DMS114 treated with DMSO at 0.1 percent for 48 hours (cell line): ENCODE data around the gene MICAL2.

Experiments
- DNase-seq: peaks from one replicate; lab custom pipeline; 2025; ENCODE audit not compliant: unreplicated experiment; lab: John Stamatoyannopoulos, UW

MICAL2 gene

GRCh38 chr11:12166299-12167060 is 56.1 kb downstream of the MICAL2 start:
- no peak for DNase-seq

GRCh38 chr11:12167061-12168000 is 56.9 kb downstream of the MICAL2 start:
- no peak for DNase-seq

DNA sequence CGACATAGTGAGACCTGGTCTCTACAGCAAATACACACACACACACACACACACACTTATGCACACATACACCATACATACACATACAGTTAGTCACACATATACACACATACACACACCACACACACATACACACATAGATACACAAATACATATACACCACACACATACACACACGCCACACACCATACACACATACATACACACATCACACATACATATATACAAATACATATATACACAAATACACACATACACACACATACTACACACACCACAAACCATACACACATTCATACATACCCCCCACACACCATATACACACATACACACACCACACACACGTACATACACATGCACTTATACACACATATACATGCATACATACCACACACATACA is 57.7 kb downstream of the MICAL2 start:
- DNase-seq, result no peak

GRCh38 chr11:12169822-12170221 is 59.4 kb downstream of the MICAL2 start:
- no peak for DNase-seq

GRCh38 chr11:12170501-12170900 is 60.1 kb downstream of the MICAL2 start:
- DNase-seq, result no peak

GRCh38 chr11:12170984-12171383 is 60.6 kb downstream of the MICAL2 start:
- no peak for DNase-seq

- no peak for DNase-seq
Observed at GRCh38 chr11:12171921-12172320, 61.5 kb downstream of the MICAL2 start.

DNA sequence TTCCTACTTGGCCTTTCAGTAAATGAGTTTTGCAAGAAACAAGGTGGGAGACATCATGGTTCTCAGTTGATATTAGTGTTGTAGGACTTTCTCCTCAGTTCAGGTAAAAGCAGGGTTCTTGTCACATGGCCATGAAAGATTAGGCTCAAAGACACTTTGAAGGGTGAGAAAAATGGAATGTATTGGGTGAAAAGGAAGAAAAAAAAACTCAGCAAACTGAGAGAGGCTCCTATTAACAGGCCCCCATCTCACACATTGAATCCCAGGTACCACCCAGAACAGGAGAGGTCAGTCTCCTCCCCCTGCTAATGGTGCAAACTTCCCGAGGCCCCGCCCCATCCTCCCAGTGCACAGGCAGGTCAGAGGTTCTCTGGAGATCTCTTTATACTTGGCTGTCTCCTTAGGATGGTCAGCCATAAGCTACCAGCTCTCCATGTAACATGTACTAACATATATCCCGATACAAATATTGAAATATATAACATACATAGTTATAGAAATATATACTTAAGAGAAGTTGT is 62.2 kb downstream of the MICAL2 start:
- no peak for DNase-seq

GRCh38 chr11:12173111-12173510 is 62.7 kb downstream of the MICAL2 start:
- DNase-seq, result no peak

GRCh38 chr11:12174128-12174476 is 63.7 kb downstream of the MICAL2 start:
- DNase-seq, result no peak

- DNase-seq, result no peak
Observed at GRCh38 chr11:12174477-12175143, 64.2 kb downstream of the MICAL2 start.

DNA sequence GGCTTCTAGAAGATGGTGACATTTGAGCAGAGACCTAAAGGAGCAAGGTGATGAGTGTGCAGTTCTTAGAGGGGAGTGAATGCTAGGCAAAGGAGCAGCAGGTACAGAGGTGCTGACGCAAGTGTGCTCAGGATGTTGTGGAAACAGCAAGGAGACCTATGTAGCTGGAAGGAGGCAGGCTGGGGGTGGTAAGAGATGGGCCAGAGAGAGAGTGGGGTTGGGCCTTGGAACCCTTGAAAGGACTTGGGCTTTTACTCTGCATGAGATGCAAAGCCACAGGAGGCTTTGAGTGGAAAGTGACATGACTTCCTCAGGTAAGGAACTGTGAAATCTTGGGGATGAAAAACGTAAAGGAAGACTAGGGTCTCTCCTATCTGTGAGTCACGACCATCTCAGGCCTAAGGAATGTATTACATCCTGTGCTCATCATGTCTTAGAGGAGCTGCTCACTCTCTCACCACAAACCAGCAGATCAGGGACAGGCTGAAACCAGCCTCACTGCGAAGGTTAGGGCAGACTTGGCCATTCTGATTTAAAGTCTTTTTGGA is 65.4 kb downstream of the MICAL2 start:
- DNase-seq, result no peak

GRCh38 chr11:12176410-12176809 is 66.0 kb downstream of the MICAL2 start:
- DNase-seq, result no peak

- no peak for DNase-seq
Observed at GRCh38 chr11:12177739-12178338, 67.4 kb downstream of the MICAL2 start.

GRCh38 chr11:12179019-12179418 is 68.6 kb downstream of the MICAL2 start:
- DNase-seq, result no peak

DNA sequence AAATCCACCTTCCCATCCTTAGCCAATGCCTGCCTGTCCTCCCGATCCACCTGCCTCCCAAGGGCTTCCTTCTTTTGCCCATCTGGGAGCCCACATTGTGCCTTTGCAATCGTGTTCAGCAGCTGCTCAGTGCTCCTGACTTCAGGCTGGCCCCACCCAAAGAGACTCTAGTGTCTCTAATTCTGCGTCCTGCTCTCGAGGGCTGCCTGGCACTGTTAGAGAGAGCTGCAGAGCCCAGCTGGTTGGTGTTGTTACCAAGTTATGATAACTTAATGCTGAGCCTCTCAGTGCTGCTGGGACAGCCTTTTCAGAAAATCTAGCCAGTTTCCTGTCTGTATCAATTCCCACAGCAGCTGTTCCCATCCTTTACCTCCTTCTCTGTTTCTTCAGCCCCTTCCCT is 69.1 kb downstream of the MICAL2 start:
- DNase-seq, result no peak

GRCh38 chr11:12180257-12181205 is 70.1 kb downstream of the MICAL2 start:
- DNase-seq, result no peak

DNA sequence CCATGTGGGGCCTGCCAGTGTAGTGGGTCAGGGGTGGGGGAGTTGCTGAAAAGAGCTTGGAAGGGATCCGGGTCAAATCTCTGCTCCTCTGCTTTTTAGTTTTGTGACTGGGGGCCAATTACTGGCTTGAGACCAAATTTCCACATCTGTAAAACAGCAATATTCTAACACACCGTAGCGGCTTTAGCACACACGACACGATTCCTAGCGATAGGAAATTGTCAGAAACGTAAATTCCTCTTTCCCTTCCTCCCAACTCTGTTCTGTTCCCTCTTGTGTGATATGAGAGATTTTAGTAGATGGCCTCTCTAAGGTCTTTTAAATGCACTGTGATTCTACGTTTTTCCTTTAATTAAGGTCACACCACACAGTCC is 71.9 kb downstream of the MICAL2 start:
- no peak for DNase-seq

DNA sequence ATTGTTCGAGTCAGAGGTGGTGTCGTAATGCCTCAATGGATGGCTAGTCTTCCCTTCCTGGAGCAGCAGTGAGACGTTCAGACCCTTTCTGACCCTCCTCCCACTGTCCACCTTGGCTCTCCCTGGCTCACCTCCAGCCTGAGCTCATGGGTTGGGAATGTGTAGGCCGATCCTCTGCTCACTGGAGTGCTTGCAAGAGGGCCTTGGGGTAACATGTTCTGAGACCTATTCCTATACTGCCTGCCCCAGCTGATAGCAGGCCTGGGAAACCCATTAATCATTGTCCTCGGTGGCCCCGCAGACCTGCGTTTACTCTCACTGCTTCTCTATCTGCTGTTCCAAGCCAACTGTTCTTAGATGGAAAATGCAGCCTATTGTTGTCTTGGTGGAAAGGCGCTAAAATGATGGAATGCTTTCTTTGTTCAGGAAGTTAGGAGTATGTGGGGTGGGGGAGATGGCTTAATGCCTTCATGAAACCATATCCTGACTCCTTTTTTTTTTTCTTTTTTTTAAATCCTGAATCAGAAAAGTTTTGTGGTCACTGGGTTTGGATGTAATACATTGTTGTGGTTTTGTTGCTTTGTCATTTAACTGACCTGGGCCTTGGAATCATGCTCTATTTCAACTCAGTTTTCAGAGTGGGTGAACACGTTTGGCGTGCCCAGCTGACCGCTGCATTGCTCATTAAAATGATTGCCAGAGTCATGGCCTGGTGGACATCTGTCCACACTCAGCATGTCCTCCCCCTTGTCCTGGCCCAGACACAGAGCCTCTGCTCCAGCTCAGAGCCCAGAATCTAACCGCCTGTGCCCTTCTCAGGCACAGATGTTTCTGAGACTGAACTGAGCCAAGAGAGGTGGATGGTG is 72.5 kb downstream of the MICAL2 start:
- DNase-seq, result no peak
